ENCODE data around the gene METTL6. TPM values are rescaled to one million over a fixed set of nuclear protein-coding genes. Genes with fewer than 3 reads are reported as not detected.

METTL6 gene
- total RNA-seq, 4 donors from 2014 or later = 6.8 to 22.0 (median 7.8) TPM

DNA sequence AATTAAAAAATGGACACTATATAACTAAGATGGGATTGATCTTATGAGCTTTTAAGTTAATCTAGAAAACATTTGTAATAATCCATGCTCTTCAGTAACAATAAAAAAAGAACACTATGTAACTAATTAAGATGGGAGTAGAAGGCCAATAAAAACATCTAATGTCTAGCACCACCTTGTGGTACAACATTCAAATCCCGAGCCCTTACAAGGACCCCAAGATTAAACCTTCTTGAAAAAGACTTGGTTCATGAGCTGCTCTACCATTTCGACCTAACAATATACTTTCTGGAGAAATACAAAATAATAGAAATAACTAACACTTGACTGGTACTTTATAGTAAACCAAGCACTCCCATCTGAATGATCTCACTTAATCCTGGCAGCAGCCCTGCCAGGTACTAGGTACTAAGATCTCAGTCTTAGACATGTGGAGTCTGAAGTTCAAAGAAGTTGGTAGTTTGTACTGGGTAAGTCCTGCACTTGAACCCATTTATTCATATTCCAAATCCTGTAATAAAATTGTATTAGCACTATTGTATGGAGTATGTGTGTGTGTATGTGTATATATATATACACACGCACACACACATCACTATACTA, 21.8 kb downstream of the METTL6 start:
- Histone ChIP-seq H3K4me1 (no peaks in the 10 kb centered on the region), H3K9me3 (no peaks in the 10 kb centered on the region), H3K27ac (no peak overlapping the region), H3K27me3 (no peaks in the 10 kb centered on the region), H3K36me3 (peaks cover 0 to 9% of the 10 kb centered on the region in 2 donors), H3K4me3 (no peak overlapping the region)
- ATAC-seq (peak; percentile 49 to 70), DNase-seq (no peak)
- intact Hi-C loops (cut with DNase I; ENCODE audit: low total_unique reads) = loop anchor here (1.0 to 5.0 kb wide), 2 partner anchors 203 to 293 kb away; no protein-coding TSS in a partner anchor
- in situ Hi-C loops (cut with MboI; ENCODE audit: low sequenced_read_pairs in 4 of 4) = loop anchor here in 2 of 4 donors (10.0 to 25.0 kb wide), 3 partner anchors 201 to 293 kb away; partner anchors contain the start of gene CAPN7 (in 2 of the 2)
- TF ChIP-seq, protein P1, sequence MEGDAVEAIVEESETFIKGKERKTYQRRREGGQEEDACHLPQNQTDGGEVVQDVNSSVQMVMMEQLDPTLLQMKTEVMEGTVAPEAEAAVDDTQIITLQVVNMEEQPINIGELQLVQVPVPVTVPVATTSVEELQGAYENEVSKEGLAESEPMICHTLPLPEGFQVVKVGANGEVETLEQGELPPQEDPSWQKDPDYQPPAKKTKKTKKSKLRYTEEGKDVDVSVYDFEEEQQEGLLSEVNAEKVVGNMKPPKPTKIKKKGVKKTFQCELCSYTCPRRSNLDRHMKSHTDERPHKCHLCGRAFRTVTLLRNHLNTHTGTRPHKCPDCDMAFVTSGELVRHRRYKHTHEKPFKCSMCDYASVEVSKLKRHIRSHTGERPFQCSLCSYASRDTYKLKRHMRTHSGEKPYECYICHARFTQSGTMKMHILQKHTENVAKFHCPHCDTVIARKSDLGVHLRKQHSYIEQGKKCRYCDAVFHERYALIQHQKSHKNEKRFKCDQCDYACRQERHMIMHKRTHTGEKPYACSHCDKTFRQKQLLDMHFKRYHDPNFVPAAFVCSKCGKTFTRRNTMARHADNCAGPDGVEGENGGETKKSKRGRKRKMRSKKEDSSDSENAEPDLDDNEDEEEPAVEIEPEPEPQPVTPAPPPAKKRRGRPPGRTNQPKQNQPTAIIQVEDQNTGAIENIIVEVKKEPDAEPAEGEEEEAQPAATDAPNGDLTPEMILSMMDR (IDR thresholded peaks at IDR 0.05 in 4 of 5, conservative IDR thresholded peaks at IDR 0.05 in 1 of 5) = peak; percentile 29 to 66 (median 44)
- TF ChIP-seq POLR2A (IDR thresholded peaks at IDR 0.05) = no peak

GRCh38 chr3:15404767-15405166, 22.6 kb downstream of the METTL6 start:
- in situ Hi-C loops (cut with MboI; ENCODE audit: low sequenced_read_pairs in 4 of 4) = loop anchor here in 3 of 4 donors (5.0 to 25.0 kb wide), 4 partner anchors 200 to 292 kb away; partner anchors contain the start of gene CAPN7 (in 2 of the 3)
- DNase-seq (no peak), ATAC-seq (no peak)
- intact Hi-C loops (cut with DNase I; ENCODE audit: low total_unique reads) = loop anchor here (1.0 to 5.0 kb wide), 2 partner anchors 202 to 292 kb away; no protein-coding TSS in a partner anchor
- no peak for TF ChIP-seq POLR2A (IDR thresholded peaks at IDR 0.05)
- TF ChIP-seq, protein P1 (IDR thresholded peaks at IDR 0.05 in 4 of 5, conservative IDR thresholded peaks at IDR 0.05 in 1 of 5) = no peak
- H3K4me3 ChIP-seq = no peak overlapping the region
- H3K27ac ChIP-seq = no peak overlapping the region
- no peaks in the 10 kb centered on the region for H3K27me3 ChIP-seq
- H3K36me3 ChIP-seq = peaks cover 0 to 1% of the 10 kb centered on the region in 2 donors
- H3K4me1 ChIP-seq = no peaks in the 10 kb centered on the region
- no peaks in the 10 kb centered on the region for H3K9me3 ChIP-seq

DNA sequence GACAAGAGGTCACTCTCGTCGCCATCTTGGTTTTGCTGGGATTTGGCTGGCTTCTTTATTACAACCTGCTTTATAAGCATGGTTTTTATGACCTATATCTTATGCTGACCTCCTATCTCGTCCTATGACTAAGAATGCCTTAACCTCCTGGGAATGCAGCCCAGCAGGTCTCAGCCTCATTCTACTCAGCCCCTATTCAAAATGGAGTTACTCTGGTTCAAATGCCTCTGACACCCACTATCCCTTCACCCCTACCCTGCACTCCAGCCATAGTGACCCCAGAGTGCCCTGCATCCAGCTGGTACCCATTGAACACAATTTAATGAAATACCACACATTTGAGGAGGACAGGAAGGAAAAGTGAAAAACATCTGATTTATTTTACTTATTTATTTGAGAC, 23.4 kb downstream of the METTL6 start:
- DNase-seq (no peak), ATAC-seq (no peak)
- no peaks in the 10 kb centered on the region for H3K4me1 ChIP-seq
- no peaks in the 10 kb centered on the region for H3K9me3 ChIP-seq
- H3K36me3 ChIP-seq = no peaks in the 10 kb centered on the region
- TF ChIP-seq, protein P1 (IDR thresholded peaks at IDR 0.05 in 4 of 5, conservative IDR thresholded peaks at IDR 0.05 in 1 of 5) = no peak
- no peak for TF ChIP-seq POLR2A (IDR thresholded peaks at IDR 0.05)
- in situ Hi-C loops (cut with MboI; ENCODE audit: low sequenced_read_pairs in 4 of 4) (loop anchor here in 3 of 4 donors (5.0 to 25.0 kb wide), 4 partner anchors 199 to 292 kb away; partner anchors contain the start of gene CAPN7 (in 2 of the 3)), intact Hi-C loops (cut with DNase I; ENCODE audit: low total_unique reads) (no loop called here)
- H3K4me3 ChIP-seq = no peak overlapping the region
- no peaks in the 10 kb centered on the region for H3K27me3 ChIP-seq
- H3K27ac ChIP-seq = no peak overlapping the region

GRCh38 chr3:15403495-15403894, 23.8 kb downstream of the METTL6 start:
- ATAC-seq = no peak
- in situ Hi-C loops (cut with MboI; ENCODE audit: low sequenced_read_pairs in 4 of 4) = loop anchor here in 3 of 4 donors (5.0 to 25.0 kb wide), 4 partner anchors 199 to 291 kb away; partner anchors contain the start of gene CAPN7 (in 2 of the 3)
- intact Hi-C loops (cut with DNase I; ENCODE audit: low total_unique reads) = no loop called here
- TF ChIP-seq POLR2A (IDR thresholded peaks at IDR 0.05) = no peak
- TF ChIP-seq, protein P1 (IDR thresholded peaks at IDR 0.05 in 4 of 5, conservative IDR thresholded peaks at IDR 0.05 in 1 of 5) = no peak
- Histone ChIP-seq H3K27me3 (no peaks in the 10 kb centered on the region), H3K36me3 (no peaks in the 10 kb centered on the region), H3K9me3 (no peaks in the 10 kb centered on the region), H3K4me3 (no peak overlapping the region), H3K4me1 (no peaks in the 10 kb centered on the region), H3K27ac (no peak overlapping the region)
- DNase-seq = no peak
